NCI-H1048 (cell line): ENCODE data around the gene KIF3A.

Experiments used
- DNase-seq: peaks from one replicate; lab custom pipeline; 2025; lab: John Stamatoyannopoulos, UW

The KIF3A gene

DNA sequence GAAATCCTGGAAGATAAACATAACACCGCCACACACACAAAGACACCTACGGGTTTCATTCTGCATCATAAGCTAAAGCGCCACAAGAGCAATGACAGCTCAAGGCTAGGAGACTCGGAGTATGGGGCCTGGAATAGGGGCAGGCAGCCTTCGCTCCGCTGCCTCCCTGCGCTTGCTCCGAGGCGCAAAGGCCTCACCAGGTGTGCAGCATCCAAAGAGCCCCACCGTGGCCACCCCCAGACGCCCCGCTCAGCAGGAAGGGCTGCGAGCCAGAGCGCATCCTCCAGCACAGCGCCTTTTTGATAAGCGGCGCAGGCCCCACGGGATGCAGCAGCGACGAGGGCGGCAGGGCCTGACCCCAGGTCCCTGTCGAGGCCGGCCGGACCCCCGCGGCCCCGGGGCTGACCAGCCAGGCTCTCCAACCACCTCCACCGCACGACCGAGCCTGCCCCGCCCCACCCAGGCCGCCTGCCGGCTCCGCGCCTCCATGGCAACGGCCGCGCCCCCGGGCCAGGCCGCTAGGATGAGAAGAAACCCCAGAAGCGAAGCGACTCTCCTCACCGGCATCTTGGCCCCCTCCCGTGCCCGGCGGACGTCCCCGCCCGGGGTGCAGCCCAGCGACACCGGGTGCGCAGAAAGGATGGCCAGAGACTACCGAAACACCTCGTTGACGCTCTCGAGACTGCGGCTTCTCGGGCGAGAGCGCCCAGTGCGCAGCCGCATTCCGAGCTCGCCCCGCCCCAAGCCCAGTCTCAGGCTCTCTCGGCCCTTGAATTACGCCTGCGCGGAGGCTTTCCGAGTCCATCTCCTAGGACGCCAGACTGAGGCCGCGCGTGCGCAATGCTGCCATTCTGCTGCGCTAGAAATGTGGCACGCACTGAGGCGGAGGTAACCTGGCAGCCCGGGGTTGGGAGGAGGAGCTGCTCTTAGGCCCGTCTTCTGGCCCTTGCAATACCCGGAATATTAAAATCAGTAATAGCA is at the start of gene KIF3A:
Gene KIF3A, minus strand, starts transcription at position 694 of the 981 bp plus-strand sequence. Its CDS starts 127 bp downstream, at position 567.
- peak; percentile 93 for DNase-seq

DNA sequence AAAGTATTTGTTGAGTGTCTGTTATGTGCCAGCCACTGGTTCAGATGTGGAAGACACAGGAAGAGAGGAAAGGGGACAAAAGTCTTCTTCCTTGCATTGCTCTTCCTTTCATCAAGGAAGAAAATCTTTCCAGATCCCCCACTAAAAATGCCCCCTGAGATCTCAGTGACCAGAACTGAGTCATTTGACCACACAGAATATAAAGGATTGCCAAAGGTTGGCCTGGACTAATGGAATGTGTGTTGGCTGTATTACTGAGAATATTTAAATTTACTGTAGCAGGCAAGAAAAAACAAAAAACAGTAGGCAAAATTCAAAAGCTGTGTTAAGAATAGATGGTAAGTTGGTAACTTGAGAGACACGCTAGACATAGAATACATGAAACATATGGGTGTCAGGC is 49.7 kb upstream of the KIF3A start:
- DNase-seq = no peak

DNA sequence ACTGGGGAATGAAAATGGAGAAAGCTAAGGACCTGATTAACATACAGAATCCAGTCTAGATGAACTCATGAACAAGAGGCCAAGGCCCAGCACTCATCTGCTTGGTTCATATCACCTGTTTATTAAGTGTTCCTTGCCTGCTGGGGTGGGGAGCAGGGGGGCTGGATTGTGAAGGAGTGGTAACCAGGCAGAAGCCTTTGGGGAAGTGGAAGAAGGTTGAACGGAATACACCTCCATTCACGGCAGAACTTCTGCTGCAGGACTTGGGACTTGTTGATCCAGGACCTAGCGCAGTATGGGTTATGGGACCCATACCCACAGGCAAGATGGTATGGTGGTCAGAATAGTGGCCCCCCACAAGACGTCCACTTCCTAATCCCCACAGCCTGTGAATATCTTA is 48.5 kb upstream of the KIF3A start:
- DNase-seq = no peak

DNA sequence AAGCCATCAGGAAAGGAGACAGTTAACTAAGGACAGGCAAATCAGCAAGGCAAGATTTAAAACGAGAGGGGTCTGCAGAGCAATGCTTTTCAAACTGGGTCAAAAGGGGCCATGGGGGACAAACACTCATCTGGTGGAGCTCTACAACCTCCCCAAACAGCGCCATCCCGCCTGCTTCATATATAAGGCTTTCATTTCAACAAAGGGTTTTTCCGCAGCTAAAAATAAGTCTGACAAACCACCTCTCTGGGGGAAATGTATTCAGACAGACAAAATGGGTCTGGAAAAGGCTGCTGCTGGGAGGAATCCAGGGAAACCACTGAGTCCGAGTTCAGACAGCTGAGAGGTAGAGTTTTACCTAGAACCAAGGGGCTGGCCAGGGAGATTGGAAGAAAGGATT is 48.0 kb upstream of the KIF3A start:
- no peak for DNase-seq

DNA sequence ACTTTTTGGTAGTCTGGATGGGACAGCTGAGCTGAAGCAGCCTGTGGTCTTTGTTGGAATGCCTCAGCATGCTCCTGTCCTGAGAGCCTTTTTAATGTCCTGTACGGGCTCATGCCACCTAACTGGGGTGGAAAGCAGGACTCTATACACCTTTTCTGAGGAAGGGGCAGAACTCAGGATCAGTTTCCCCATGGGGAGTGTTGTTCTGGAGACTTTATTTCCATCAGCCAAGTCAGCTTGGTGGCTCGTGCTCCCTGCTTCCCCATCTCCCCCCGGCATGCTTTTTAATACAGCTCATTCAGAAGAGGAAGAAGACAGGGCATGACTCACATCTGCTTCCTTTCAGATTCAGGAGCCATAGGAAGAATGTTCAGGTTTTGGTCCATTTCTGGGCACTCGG is 44.8 kb upstream of the KIF3A start:
- DNase-seq = no peak

DNA sequence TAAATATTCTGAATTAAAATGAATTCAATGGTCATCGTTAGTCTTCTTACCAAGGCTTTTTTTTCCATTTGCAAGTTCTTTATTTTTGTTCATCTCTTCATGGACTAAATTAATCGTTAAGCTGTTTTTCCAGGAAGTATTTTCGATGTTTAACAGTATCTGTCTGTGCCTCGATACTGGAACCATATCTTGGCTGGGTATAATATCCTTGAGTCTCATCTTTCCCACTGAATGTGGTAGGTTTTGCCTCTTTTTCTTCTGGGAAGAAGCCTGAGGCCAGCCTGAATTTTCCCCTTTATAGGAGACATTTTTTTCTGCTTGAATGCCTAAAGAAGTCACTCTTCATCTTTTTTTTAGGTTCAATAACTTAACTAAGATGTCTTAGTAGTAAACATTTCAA is 43.7 kb upstream of the KIF3A start:
- DNase-seq = no peak

DNA sequence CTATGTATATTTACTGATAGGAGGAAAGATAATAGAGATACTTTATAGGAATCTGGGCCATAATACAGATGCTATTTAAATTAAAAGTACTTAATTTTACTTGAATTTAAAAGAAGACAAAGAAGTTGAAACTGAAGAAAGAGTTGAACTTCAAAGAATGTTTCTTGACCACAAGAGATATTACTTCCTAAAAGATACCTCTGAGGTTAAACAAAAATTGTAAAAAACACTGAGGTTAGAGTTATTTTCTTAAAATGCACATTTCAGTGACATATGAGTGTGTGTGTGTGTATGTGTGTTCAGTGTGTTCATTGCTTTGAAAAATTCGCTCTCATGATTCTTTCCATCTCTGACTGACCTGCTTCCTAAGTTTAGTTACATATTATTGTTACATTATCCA is 43.2 kb upstream of the KIF3A start:
- DNase-seq = no peak

DNA sequence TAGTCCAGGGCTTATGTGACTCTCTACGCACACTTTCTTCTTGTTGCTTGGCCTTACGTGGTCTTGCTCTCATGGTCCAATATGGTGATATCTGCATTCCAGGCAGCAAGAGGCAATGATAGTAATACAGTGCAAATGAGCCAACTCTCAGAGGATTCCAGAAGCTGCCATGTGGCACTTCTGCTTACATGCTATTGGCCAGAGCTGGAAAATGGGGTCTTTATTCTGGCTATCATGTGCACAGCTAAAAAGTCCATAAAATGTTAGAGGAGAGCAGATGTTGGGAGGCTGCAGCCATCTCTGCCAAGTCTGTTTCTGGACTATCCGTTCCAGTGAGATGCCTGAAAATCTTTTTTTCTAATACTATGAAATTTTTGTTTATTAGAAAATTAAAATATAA is 42.6 kb upstream of the KIF3A start:
- no peak for DNase-seq

DNA sequence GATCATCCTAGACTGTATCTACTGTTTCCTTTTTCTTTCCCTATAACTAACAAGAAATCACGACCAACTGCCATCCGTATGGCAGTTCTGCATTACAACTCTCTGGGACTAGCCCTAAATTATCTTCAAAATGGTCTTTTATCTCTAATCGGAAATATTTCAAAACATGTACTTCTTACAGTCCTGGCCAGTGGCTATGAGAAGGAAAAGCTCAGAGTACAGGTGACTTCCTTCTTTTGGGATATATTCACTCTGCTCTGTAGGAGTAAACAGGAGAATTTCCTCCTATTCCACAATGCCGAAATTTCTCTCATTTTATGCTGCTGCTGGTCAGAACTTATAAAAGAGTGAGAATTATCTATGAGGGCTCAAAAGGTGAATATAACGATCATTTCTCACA is 41.5 kb upstream of the KIF3A start:
- DNase-seq = no peak

DNA sequence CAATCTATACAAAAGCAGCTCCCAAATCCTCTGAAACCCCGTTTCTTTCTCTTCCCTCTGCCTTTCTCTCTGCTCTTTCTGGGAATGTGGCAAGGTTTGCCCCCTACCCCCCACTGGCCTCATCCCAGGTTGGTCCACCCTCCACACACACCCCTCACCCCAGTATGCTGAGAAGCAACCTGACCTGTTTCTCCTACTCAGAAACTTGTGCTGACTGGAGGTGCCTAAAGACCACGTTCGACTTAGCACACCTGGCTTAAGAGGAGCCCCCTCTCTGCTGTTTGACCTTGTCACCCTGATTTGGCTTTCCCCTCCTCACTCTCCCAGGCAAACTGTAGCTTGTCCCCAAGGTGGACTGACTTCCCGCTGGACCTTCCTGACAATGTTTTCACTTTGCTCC is 40.8 kb upstream of the KIF3A start:
- no peak for DNase-seq

DNA sequence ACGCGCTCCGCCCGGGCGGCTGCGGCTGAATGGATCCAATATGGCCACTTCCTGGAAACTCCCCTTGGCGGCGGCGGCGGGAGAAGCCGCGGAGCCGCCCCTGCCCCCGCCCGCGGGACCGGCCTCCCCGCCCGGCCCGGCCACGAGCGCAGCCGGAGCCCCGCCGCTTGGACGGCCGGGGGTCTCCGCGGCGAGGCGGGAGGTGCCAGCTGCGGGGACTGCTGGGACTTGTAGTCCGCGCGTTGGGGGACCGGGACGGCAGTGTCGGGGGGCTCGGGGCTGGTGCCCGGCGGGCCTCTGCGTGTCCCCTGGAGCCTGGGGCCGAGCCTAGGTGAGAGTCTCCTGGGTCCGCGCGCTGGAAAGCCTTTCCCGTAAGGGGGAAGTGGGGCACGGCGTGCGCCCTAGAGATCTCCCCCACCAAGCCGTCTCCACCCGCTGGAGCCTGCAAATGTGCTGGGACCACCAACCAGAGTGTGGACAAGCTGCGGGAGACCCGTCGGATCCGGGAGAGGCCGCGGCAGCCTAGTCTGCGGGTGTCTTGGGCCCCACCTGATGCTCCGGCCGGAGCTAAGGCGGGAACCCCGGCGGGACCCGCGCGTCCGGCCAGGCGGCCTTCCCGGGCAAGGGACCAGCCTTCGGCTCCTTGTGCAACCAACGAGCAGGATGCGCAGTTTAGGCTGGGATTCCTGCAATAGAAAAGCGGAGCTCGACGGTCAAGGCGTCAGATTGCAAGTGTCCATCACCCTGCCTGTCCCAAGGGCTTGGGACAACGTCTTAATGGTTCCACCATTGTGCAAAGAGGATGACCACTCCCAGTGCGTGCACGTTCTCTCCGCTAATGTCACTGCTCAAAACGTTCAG is 40.1 kb upstream of the KIF3A start, which contains the start of gene SEPTIN8:
Gene SEPTIN8, minus strand, starts transcription at position 31 of the 861 bp plus-strand sequence. CDS start 102 bp downstream, outside the sequence.
- DNase-seq = peak; percentile 6

DNA sequence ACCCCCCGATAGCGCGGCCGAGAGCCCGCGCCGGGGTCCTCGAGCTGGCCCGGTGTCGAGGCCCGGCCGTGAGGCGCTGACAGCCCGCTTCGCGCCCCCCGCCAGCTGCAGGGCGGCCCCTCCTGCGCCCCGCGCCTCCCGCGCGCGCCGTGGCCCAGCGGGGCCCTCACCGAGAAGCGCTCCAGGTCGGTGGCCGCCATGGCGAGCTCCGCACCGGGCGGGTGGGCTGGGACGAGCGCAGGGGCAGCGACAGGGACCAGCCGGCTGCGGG is 39.5 kb upstream of the KIF3A start:
- no peak for DNase-seq

DNA sequence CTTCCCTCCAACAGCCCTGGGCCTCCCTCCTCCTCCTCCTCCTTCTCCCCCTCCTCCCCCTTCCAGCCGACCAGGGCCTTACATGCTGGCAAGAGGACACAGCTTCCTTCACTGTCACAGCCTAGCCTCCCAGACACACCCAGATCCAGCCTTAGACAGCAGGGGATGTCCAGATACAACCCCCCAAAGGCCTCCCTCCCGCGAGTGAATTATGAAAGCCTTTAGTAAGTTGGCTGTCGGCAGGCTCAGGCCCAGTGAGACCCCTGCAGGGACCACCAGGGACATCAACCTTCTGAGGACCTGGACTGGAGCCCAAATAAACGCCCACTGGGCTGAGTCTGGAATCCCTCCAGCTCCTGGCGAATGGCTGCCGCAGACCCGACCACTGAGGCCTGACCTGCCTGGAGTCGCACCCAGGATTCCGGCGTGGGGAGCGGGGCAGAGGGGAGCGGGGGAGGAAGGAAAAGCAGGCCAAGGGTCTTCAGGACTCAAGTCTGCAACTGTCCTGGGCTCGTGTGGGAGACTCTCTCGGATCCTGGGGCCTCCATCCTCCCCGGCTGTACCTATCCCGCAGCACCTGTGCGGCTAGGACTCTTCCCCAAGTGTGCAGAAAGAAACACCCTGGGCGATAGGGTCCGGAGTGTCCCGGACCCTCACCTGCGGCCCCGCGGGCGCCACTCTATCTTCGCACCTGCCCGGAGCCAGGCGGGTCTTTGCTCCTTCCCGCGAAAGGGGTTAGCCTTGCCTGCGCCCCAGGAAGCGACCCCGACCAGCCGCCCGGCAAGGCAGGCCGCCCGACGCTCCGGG is 39.0 kb upstream of the KIF3A start:
- DNase-seq = no peak

DNA sequence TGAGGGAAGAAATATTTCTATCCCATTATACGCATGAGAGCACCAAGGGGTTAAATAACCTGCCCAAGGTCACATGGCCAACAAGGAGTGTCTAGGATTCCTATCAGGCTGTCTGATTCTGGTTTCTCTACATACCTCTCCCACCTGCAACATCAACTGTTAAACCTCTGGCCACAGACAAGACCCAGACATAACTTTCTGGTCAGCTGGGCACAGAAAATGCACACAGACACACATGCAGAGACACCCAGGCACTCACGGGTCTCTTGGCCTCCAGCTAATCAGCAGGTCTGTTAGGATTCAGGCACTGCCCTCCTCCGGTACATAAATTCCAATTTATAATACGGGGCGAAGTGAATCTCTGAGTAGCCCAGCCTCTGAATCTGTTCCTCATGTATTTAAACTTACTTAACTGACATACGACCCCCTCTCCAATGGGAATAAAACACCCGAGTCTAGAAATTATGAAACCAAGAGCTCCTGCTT is 38.2 kb upstream of the KIF3A start:
- DNase-seq = no peak

DNA sequence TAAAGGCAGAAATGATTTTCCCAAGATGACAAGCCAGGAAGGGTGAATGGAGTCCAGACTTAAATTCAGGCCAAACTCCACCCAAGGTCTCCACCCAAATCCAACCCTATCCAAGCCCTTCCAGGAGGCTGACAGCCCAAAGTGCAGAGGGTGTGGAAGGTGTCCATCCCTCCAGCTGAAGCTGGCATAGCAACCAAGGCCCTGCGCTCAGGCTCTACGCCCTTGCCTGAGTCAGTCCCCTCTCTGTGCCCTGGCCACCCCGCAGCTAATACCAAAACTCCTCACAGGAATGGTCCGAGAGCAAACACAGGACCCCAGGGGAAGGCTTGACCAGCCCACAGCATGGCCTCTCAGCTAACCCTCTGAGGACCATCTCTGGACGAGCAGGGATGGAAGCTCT is 37.5 kb upstream of the KIF3A start:
- DNase-seq = no peak

DNA sequence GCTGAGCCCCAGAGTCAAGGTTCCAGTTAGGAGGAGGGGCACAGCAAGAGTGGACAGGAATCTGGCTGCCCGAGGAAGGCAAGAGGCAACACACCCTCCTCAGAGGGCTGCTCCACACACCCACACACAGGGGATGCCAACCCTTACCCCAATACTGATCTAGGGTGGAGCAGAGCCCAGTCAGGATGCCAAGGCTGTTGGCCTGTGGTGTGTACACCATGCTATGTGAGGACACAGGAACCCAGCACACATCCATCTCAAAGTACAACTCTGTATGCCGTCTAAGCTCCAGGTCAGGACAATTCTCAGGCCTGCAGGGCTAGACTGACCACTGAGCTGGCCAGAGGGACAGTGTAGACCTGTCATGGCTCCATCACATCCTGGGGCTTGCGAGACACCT is 37.1 kb upstream of the KIF3A start:
- DNase-seq = no peak

DNA sequence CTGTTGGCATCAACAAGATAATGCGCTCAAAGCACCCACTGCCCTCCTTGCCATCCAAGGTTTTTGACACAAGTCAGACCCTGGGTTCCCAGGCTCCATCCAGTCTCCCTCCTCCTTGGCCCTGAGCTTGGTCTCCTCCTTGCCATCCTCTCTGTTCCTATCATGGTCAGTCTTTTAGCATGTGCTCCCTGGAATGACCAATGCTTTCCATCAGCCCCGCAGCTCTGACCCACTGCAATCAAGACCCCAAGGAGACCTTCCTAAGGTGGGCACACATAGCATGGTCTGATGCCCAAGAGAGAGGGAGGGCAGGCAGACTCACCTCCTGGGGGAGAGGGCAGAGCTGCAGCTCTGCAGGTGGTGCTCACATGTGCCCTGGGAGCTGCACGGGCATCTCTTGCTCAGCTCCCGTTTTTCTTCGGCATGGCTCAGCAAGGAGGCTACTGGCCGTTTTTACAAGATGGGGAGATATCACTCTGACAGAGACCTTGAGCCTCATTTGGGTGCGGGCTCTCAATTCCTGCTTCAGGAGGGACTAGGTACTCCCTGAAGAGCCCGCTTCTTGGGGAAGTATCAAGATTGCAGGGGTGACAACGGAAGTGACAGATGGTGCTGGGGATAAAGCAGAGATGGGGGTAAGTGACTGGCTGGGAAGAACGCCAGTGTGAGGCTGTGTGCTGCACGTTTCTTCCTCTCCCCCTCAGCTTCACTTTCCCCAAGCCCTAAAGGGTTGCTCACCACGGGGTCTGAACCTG is 36.4 kb upstream of the KIF3A start:
- DNase-seq = no peak

DNA sequence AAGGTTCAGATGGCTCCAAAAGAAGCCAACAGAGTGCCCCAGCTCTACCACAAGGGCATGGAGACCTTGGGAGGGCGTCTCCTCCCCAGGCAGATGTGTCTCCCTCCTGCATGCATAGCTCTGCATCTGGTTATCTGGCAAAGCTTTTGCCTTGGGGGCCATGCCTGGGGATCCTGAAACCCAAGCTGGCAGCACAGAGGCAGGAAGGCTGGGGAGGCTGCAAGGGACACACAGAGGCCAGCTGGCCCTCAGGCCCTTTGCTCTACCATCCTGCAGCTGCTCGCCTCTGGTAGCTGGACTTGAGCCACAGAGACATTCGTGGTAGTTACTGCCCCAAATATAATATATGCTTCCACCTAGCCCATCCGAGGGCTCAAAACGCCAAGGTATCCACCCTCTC is 35.8 kb upstream of the KIF3A start:
- DNase-seq = no peak

DNA sequence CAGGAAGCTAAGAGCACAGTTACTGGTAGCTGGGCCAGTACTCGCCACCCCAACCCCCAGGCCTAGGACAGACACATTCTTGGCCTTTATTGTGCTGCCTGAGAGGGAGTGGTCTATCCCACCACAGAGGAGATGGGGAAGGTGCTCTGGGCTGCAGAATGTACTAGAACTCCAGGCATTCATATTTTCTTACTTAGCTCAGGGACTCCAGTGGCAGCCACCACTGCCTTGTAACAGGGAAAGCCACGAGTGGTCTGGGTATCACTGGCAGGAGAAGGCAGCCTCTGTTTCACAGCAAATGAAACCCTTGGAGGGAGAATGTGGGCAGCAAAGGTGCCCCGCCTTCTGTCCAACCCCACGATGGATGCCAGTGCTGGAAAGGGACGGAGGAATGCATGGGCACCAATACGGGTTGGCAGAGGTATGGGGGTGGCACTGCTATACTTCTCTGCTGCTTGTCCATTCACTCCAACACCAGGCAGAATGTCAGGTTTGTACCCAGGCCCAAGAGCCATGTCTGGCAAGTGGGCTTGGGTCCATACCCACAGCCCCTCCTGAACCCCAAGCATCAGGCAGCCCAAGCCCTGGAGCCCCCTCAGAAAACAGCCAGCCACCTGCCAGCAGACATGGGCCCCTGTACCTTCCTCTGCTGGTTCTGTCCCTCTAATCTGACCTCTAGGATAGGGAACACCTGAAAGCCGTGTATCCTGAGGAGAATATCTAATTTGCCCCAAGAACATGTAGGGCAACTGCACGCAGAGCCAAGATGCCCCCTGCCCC is 35.1 kb upstream of the KIF3A start:
- no peak for DNase-seq

DNA sequence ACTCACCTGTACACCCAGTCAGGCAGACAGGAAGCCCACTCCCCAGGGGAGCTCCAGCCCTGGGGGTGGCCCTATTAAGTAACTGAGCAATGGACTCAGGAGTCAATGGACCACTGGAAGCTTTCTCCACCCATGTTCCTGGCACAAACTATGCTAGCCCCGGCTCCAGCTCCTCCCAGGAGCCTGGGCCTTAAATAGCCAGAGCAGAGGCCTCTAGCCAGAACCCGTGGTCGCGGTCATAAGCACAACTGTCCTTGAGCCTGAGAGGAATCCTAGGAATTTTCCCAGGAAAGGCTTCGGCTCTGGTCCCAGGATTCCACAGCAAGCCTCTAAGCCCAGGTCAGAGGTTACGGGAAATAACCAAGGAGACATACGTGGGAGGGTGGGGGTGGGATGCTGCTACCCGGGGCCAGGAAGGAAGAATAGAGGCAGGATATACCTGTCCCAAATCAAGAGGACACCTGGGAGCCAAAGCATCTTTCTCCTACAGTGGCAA is 34.2 kb upstream of the KIF3A start:
- DNase-seq = no peak
